GM23248 (cell line): ENCODE results near the gene NEBL.

Experiments used
- EZH2 ChIP-seq: fragments of 200-600 bp; sonication (generic); IDR thresholded peaks from 2 replicates; pipeline ENCODE4 v1.6.1; 2018; ENCODE audit warnings: antibody characterized with exemption, mild to moderate bottlenecking; ENCODE audit not compliant: insufficient read depth, poor library complexity, severe bottlenecking
- EZH2phosphoT487 ChIP-seq: fragments of 200-600 bp; sonication (generic); IDR thresholded peaks from 2 replicates; pipeline ENCODE4 v1.6.1; 2018; ENCODE audit warnings: antibody characterized with exemption, moderate library complexity, mild to moderate bottlenecking, low read depth; ENCODE audit not compliant: insufficient read depth

- TF ChIP-seq EZH2, result no peak
- TF ChIP-seq EZH2phosphoT487, result no peak
These were observed 19.9 kb upstream of the NEBL start for GRCh38 chr10:20916976-20917375.
